ENCODE data around the gene TKTL1.

DNA sequence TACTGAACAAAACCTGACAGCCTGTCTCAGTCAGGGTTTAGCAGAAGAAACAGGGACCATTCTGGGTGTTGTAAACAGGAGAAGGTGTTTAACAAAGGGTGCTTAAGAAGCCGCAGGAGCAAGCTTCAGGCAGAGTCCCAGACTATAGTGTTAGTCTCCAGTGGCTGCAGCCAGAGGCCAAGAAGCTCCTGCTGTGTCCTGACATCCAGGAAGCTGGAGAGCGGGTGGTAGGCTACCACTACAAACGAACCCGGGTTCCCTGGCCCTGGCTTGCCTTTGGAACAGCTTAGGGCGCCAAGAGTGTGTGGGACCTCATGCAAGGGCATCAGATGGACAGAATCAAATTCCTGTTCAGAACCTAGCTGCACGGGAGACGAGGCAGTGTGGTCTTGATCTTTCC, 27.9 kb downstream of the TKTL1 start:
- TF ChIP-seq, protein P1, sequence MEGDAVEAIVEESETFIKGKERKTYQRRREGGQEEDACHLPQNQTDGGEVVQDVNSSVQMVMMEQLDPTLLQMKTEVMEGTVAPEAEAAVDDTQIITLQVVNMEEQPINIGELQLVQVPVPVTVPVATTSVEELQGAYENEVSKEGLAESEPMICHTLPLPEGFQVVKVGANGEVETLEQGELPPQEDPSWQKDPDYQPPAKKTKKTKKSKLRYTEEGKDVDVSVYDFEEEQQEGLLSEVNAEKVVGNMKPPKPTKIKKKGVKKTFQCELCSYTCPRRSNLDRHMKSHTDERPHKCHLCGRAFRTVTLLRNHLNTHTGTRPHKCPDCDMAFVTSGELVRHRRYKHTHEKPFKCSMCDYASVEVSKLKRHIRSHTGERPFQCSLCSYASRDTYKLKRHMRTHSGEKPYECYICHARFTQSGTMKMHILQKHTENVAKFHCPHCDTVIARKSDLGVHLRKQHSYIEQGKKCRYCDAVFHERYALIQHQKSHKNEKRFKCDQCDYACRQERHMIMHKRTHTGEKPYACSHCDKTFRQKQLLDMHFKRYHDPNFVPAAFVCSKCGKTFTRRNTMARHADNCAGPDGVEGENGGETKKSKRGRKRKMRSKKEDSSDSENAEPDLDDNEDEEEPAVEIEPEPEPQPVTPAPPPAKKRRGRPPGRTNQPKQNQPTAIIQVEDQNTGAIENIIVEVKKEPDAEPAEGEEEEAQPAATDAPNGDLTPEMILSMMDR (IDR thresholded peaks at IDR 0.05), result no peak
- TF ChIP-seq EZH2phosphoT487 (IDR thresholded peaks at IDR 0.05), result no peak

All from neural progenitor cell (in vitro differentiated cells).